Measurements from ENCODE around the gene AFG1L.
"Not testable (repeated sequence)": the region's sequence is repeated elsewhere in the genome, so short reads cannot be mapped to it uniquely, and the experiment has no call there.

Gene AFG1L

DNA sequence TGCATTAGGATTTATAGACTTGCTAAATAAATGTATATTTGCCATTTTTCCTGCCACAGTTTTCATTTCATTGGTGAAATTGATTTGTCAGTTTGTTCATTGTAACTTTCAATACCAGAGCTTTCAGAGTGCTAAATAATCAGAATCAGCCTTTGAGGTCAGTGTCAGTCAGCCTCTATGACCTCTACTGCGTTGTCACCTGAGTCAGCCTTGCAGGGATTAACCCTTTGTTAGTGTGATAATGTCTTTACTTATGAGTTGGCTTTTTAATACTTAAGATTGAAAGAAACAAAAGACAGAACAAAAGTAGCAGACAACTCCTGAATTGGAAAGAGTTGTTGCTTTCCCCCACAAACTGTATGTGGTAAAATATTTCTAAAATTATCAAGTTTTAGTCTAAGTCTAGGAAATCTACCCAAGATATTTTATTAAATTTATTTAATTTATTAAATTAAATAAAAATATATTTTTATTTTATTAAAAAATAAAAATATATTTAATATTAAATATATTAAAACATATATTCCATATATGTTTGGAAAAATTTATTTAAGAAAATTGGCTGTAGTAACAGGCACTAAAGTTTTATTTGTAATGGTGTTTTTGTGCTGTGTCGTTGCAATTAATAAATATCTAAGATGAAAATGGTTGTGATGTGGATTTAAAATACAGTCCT is 125.2 kb downstream of the AFG1L start:
- DNase-seq: no peak

DNA sequence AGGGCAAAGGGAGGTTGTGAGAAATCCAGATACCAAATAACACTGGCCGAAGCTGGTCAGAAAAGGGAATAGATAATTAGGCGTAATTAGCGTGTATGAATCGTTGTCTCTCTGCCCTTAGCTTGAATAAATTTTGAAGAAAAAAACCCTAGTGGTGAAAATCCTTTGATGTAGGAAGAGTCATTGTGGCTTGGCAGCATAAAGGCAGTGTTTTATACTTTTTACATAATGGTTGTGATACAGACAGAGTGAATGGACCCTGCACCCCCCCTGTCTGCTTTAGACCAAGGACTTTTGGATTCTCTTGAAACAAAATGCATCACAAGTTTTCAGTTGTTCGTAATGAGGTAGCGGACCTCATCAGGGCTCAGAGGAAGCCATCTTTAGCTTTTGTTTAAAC is 126.5 kb downstream of the AFG1L start:
- DNase-seq: no peak

DNA sequence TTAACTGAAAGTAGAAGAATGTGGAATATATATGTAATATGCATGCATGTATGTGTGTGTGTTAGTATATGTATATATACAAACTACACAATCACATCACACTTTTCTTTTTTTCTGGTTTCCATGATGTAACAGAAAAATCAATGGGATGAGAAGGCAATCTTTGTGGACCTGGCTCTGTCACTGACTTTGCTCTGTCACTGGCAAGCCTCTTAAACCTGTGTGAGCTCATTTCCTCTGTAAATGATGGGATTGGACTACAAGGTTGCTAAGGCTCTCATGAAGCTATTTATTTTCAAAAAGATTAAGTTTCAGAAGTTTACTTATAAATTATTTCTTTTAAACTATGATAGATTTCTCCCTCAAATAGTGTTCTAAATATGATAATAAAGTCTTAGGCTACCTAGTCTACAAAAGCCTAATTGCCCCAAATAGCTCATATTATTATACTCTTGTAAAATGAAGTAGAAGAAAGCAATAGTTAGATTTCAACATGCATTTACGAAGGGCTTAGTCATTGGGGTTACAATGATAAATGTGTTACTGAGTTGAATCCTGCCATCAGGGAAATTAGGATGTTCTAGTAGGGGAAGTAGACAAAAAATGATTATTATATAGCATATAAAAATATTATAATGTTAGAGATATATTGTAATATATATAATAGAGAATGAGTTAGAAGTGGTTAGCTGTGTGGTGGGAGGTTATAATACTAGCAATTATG is 129.3 kb downstream of the AFG1L start:
- no peak for DNase-seq

DNA sequence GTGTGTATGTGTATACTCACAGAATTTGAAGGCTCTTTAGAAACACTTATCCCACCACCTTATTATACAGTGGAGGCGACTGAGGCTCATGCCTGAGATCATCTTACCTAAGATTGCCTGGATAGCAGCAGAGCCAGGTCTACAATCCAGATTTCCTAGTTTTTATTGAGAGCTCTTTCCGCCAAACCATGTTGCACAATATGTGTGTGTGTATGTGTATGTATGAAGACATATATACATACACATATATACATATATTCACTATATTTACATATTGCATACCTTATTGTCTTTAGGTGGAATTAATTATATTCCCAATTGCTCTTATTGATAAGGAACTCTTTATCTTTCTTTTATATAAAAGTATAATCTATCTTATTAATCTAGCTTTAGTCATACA is 130.6 kb downstream of the AFG1L start:
- no peak for DNase-seq

DNA sequence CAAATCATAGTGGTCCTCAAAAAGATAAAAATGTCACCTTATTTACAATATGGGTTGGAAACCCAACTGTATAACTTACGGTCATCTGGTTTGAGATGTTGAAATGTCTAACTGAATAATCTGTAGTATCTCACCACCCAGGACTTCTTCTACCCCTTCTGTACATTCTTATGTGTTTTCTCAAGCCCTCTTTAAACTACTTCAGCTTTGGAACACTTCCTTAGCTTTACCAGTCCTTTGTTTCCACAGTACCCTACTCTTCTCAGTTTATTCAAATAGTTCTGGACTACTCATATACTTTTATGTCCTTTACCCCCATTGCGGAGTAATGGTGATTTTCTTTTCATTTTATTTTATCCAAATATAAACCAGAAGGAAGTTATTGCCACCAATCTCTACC is 137.3 kb downstream of the AFG1L start:
- no peak for DNase-seq

DNA sequence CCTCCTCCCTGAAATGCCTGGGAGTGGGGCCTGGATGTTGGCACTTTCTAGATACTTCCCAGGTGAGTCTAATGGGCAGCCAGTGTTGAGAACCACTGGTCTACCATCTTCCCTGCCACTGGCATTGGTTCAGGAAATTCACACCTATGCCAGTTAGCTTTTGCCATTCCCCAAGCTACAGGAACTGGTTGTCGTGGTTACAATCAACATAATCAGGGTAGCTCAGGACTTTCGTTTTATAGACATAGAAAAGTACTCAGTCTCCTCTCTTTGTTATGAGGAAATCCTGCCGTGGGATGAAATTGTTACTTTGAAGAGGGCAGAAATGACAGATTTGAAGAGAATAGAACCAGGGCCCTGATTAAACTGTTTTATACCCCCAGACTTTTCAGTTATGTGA is 137.9 kb downstream of the AFG1L start:
- DNase-seq: no peak

DNA sequence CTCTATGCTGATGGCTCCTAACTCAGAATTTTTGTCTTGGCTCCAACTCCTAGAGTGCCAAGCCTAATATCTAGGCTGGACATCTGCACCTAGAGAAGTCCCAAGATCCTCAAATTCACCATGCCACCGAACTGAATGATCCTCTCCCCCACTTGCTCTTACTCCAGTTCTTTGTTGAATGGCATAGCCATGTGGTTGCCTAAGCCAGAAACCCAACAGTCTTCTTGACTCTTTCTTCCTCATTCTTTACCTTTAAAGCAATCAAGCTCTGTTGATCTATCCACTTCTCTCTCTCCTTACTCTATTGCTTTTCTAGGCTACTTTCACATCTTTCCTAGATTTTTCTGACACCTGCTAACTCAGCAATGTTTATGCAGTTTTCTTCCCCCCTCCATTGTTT is 139.4 kb downstream of the AFG1L start:
- DNase-seq: no peak

DNA sequence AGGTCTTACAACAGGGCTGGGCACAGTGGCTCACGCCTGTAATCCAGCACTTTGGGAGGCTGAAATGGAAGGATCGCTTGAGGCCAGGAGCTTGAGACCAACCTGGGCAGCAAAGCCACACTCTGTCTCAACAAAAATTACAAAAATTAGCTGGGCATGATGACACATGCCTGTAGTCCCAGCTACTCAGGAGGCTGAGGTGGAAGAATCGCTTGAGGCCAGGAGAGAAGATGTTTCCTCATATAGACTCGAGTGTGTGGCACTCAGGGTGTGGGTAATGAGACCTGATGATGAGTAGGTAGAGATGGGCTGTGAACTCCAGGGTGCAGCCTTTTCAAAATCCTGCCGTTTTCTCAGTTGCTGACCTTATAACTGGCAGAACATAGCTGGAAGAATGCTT is 140.5 kb downstream of the AFG1L start:
- no peak for DNase-seq

DNA sequence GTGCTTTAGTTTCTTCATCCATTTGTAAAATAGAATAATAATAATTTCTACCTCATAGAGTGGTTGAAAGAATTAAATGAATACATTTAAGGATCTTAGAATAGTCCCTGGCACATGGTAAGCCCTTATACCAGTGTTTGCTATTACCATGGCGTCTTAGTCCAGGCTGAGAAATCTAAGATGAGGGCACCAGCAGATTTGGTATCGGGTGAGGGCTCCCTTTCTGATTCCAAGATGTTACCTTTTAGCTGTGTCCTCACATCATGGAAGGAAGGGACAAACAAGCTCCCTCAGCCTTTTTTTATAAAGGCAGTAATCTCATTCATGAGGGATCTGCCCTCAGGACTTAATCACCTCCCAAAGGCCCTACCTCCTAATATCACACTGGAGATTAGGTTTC is 141.9 kb downstream of the AFG1L start:
- no peak for DNase-seq

DNA sequence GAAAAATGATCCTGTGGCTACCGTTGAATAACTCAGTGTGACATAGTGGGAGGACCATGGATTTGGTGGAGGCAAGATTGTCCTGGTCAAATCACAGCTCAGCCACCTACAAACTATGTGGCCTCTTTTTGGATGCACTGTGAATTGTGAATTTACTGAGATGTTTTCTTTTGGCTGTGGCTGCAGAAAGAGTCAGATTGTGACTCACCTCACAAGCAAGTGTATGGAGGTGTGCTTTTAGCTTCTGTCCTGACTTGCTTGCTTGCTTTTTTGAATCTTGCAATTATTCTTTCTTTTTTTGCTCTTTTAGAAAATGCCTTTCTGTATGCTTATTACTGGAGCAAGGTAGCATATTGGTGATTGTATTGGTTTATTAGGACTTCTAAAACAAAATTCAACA is 143.0 kb downstream of the AFG1L start:
- DNase-seq: no peak

DNA sequence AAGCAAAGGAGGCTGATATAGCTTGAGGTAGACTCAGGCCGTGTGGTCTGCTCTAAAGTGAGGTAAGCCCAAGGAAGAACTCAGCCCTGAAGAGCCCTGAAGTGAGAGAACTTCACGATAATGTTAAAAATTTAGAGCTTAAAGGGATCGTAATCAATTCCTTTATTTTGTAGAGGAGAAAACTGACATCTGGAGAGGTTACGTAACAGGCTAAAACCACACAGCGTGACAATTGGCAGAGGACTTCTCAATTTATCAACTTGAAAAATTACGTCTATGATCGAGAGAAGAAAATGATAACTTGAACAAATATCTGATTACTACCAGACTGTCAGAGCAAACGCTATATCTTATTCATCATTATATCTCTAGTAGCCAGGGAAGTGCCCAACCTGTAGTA is 144.1 kb downstream of the AFG1L start:
- DNase-seq: no peak

DNA sequence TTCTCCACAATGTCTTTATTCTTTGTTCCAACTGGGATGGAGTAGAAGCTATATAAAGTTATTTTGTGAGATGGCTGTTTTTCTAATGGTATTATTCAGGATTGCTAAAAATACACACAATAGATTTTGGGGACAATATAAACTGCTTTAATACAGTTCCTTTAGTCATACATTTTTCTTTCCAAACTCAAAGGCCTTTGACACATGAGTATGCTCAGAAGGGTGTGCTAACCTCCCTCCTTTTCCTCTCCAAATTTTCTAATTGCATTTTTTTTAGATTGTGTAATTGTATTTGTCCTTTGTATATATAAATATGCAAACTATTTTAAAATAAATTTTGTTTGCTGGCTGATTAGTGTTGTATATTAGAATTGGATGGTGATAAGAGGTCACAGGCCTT is 146.3 kb downstream of the AFG1L start:
- DNase-seq: no peak

DNA sequence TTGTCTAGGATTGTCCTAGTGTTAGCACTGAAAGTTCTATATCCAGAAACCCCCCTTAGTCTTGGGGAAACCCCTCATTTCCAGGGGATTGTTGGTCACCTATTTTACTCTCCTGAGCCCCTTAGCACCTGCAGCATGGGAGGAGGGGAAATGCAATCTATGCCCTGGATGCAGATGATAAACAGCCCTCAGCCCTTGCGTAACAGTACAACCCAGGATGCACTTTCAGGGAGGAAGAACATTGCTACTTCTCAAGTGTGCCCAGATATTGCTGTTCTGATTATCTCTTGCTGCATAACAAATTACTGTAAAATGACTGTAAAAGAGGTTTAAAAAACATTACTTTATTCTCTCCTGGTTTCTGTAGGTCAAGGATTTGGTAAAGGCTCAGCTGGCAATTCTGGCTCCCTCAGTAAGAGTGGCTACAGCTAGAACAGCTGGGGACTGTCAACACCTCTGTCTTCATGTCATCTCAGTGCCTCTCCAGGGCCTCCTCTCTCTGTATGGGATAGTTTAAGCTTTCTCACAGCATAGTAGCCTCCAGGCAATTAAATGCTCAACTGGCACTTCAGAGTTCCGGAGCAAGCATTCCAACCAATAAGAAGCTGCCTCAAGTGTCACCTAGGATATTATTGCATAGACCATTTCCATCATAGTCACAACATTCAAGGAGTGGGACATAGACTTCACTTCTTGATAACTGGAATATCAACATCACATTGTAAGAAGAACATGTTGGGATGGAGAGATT is 148.1 kb downstream of the AFG1L start:
- DNase-seq: no peak

DNA sequence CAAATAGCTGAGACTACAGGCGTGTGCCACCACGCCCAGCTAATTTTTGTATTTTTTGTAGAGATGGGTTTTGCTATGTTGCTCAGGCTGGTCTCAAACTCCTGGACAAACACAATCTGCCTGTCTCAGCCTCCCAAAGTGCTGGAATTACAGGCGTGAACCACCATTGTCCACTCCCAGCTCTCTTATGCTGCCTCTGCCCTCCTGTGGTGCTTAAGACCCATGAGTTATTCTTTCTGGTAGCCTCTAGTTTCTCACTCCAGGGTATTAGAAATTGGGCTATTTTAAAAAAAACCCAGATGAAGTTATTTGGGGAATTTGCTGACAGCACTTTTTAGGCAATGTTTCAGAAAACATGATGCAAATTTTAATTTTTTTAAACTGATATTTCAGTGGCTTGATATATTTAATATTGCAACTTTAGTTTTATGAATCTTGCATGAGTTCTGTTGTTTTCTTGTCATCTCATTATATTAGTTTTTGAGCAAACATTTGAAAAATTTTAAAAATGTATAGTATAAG is 151.8 kb downstream of the AFG1L start:
- DNase-seq: no peak

DNA sequence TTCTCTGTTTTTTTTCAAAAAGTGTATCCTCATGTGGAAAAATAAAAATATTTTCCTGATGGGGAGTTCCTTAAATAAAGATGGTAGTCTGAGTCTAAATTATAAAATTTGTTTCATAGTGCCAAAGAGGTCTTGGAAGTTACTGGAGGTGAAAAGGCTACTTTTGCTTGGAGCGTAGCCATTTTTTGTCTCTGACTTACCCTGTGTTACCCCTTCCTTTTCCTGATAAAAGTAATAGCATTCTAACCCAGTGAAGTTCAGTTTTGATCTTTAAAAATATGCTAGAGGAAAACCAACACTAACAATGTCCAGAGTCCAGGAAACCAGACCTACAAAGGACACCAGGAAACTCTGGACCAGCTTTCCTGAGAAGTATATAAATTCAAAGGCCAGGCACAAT is 153.6 kb downstream of the AFG1L start:
- DNase-seq: no peak

DNA sequence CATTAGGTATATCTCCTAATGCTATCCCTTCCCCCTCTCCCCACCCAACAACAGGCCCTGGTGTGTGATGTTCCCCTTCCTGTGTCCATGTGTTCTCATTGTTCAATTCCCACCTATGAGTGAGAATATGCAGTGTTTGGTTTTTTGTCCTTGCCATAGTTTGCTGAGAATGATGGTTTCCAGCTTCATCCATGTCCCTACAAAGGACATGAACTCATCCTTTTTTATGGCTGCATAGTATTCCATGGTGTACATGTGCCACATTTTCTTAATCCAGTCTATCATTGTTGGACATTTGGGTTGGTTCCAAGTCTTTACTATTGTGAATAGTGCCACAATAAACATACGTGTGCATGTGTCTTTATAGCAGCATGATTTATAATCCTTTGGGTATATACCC is 154.9 kb downstream of the AFG1L start:
- not testable (repeated sequence) for DNase-seq

DNA sequence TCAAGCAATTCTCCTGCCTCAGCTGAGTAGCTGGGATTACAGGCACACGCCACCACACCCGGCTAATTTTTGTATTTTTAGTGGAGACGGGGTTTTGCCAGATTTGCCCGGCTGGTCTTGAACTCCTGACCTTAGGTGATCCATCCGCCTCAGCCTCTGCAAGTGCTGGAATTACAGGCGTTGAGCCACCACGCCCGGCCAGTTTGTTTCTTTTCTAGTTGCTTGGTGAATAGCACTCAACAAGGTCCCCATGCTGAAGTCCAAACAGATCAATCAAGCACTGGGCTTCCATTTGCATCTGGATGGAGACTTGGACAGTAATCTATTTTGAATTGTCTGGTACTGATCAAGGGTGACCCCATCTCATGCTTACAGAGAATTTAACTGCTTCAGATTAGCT is 157.0 kb downstream of the AFG1L start:
- no peak for DNase-seq

DNA sequence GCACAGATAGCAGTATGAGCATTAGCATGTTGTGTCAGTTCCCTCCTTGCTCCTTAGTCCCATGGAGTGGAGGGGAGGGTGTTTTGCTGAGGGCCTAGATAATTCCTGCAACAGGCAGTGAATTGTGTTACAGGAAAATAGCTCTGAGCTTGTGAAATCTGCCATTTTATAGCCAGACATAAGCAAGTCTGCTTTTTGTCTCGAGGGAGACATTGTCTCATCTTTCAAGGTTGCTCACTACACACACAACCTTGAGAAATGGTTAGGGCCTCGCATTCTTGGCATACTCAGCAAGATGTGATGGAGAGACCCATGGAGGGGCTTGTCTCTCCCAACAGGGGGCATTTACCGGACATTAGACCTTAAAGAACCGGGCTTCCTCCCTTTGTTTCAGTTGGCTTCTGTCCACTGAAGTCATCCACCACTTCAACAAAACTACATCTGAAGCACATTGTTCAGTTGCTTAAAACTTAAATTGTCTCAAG is 157.9 kb downstream of the AFG1L start:
- no peak for DNase-seq

DNA sequence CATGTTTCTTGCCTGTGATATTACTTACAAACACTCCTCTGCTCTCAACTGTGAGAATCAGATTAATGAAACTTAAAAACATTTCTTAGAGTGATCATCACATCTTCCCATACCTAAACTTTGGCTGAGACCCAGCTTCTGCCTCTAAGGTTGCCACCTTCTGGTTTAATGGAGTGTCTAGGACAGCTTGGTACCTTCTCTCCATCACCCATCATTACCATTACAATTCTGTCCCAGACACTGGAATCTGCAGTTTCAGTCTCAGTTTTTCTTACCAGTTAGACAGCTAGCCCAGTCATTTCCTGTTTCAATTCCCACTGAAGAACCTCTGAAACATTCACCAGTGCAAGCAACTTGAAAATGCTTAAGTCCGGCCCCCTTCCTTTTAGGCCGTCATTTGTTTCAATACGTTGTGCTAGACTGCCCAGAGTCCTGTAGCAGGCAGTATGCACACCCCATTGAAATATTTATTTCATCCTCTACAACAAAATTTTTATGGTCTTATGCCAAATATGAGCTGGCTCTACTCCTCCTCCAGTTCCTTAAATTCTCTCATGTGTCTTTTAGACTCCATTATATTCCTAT is 158.8 kb downstream of the AFG1L start:
- no peak for DNase-seq

DNA sequence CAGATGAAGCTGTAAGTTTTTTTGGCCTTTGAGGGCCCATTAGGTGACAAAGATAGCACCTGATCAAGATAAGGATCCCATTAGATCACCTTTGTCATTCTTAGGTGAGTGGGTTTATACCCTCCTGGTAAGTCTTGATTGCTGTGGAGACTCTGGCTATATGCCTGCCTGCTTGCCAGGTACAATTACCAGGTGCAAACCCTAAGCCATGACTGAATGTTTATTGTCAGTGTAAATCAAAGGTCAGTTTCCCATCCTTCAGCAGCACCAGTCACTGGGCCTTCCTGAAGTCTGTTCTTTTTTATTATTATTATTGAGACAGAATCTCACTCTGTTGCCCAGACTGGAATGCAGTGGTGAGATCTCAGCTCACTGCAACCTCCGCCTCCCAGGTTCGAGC is 159.5 kb downstream of the AFG1L start:
- DNase-seq: no peak

DNA sequence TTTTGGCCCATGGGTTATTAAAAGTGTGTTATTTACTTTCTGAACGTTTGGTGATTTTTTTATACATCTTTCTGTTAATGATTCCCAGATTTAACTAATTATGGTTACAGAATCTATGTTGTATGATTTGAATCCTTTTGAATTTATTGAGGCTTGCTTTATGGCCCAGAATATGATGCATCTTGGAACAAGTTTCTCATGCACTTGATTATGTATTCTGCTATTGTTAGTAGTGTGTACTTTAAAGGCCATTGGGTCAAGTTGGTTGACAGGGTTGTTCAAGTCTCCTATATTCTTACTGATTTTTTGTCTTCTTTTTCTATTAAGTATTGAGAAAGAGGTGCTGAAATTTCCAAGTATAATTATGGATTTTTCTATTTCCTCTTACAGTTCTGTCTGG is 160.8 kb downstream of the AFG1L start:
- DNase-seq: no peak

DNA sequence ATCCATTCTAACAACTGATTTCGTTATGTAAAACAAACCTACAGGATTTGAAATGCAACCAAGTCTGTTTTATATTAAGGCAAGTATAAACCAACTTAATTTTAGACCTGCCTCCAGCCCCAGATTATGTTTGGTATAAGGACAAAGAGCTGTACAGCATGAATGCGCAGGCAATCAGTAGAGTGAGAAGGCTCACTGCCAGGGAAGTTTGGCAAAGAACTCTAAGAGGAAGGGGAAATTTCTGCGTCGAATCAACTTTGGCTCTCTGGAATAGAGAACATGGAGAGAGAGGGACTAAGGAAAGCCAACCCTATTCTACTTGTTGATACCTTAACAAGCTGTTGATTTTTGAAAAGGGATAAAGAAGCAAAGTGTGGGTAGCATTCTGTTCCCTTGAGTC is 168.9 kb downstream of the AFG1L start:
- no peak for DNase-seq

DNA sequence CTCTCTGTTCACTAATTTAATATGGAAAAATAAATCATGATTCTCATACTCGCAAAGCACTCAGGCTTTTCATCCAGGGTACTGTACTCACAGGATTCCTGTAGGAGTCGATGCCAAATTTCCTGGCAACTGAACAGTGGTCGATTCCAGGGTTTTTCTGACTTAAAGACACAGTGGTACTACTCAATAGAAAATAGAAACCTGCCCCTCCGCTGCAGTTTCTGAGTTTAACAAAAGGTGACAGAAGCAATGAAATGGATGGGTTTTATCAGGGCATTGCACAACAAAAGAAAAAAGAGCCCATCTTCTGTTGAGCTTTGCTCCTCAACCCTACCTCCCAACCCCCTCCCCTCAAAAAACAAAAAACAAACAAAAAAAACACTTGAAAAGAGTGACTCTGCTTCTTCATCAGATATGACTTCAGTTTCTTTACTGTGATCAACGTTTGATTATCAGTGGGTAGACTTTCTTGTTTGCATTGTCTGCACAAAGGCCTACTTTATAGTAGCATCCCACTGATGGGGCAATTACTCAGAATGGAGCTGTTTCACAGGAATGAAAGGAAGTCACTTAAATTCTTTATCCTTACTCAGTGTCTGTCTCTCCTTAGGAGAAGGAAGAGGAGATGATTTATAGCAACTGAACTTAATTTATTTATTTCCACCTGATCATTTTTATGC is 169.7 kb downstream of the AFG1L start:
- no peak for DNase-seq

Data from CD4-positive, alpha-beta T cell treated with Interleukin-15 for 1 hour (primary cell).